Measurements from ENCODE around the gene PGC. TPM values are rescaled to one million over a fixed set of nuclear protein-coding genes. Genes with fewer than 3 reads are reported as not detected.

Gene PGC
- polyA plus RNA-seq, 1 of the 3 experiments (the other 2 are of a cell fraction), result not detected

- Histone ChIP-seq H3K27ac (ENCODE audit: low read depth in 2 of 2, low read length in 1 of 2) (peak overlapping the region in 1 of 2 experiments; percentile 0; a peak in 1 of 4 replicates), H2AFZ (ENCODE audit: low read depth) (no peak overlapping the region; the same call in 1 of the 2 replicates)
- WGBS (ENCODE audit: low lambda C conversion rate), result 11% methylated on average over 6 of the region's 16 CpGs
These were observed 32.1 kb upstream of the PGC start for GRCh38 chr6:41779336-41779735.

More at GRCh38 chr6:41779336-41779735, 32.1 kb upstream of the PGC start:
- H3K9ac ChIP-seq, result peak overlapping the region; percentile 72
- TF ChIP-seq RAD21 (IDR thresholded peaks at IDR 0.05; ENCODE audit: low read length), result no peak
- TF ChIP-seq EZH2phosphoT487 (IDR thresholded peaks at IDR 0.05; ENCODE audit: borderline replicate concordance, low read depth), result no peak
- TF ChIP-seq FOXM1 (IDR thresholded peaks at IDR 0.05; ENCODE audit: low read depth), result no peak
- no peak for TF ChIP-seq REST (IDR thresholded peaks at IDR 0.05; ENCODE audit: low read depth, low read length)
- no peak for TF ChIP-seq TAF1 (IDR thresholded peaks at IDR 0.05; ENCODE audit: borderline replicate concordance, low read depth, low read length)
- TF ChIP-seq IRF3 (IDR thresholded peaks at IDR 0.05; ENCODE audit: low read depth, low read length), result no peak
- TF ChIP-seq JUND (IDR thresholded peaks at IDR 0.05), result no peak
- TF ChIP-seq TCF12 (IDR thresholded peaks at IDR 0.05), result no peak
- no peak for TF ChIP-seq ELF1 (IDR thresholded peaks at IDR 0.05)
- no peak for TF ChIP-seq ZBTB33 (IDR thresholded peaks at IDR 0.05; ENCODE audit: borderline replicate concordance, low read depth)
- TF ChIP-seq NRF1 (IDR thresholded peaks at IDR 0.05; ENCODE audit: low read depth, low read length), result no peak
- no peak for TF ChIP-seq YY1 (IDR thresholded peaks at IDR 0.05; ENCODE audit: low read depth)
- TF ChIP-seq GATA2 (CRISPR knock-in tag; IDR thresholded peaks at IDR 0.05), result no peak
- no peak for TF ChIP-seq GABPA (IDR thresholded peaks at IDR 0.05; ENCODE audit: low read depth)
- peak overlapping the region; percentile 52 to 82 for H3K4me3 ChIP-seq (ENCODE audit: low read depth in 2 of 2, low read length in 1 of 2)
- H3K36me3 ChIP-seq (replicated peaks in 1 of 2; ENCODE audit: control insufficient read depth in 1 of 2, insufficient read depth in 2 of 2, low read length in 1 of 2), result peaks cover 18 to 21% of the 10 kb centered on the region in 2 experiments
- no peaks in the 10 kb centered on the region for H3K9me3 ChIP-seq
- H3K4me2 ChIP-seq, result peak overlapping the region; percentile 86
- peaks cover 13% of the 10 kb centered on the region for H3K79me2 ChIP-seq (ENCODE audit: insufficient read depth)
- POLR2A ChIA-PET, result interaction anchor here (1.0 kb wide), 1 partner anchor 269 kb away, joined by 3 read pairs; no protein-coding TSS in a partner anchor
- no peak for DNase-seq
- CTCF ChIA-PET, result interaction anchor here (0.8 kb wide), 1 partner anchor 46 kb away, joined by 4 read pairs; no protein-coding TSS in a partner anchor
- H4K20me1 ChIP-seq (ENCODE audit: insufficient read depth), result no peaks in the 10 kb centered on the region
- peaks cover 14% of the 10 kb centered on the region in 2 experiments; a peak in 2 of 4 replicates for H3K4me1 ChIP-seq (ENCODE audit: control insufficient read depth in 1 of 2, insufficient read depth in 2 of 2, low read depth in 1 of 2, low read length in 1 of 2)
- no peaks in the 10 kb centered on the region for H3F3A ChIP-seq (replicated peaks; ENCODE audit: insufficient read depth)
- H3K9me2 ChIP-seq, result no peaks in the 10 kb centered on the region
- no peaks in the 10 kb centered on the region for H3K27me3 ChIP-seq (ENCODE audit: insufficient read depth)
